Uterus (tissue), 2 donors: Measurements from ENCODE around the gene NR4A3.

ENCODE experiments used
- POLR2A ChIP-seq, 2 donors: fragments of 450-650 bp; IDR thresholded peaks; one replicate each; pipeline ENCODE4 v1.6.1; 2016; ENCODE audit warnings: antibody characterized with exemption in 2 of 2, mild to moderate bottlenecking in 1 of 2, moderate library complexity in 1 of 2
- TF ChIP-seq, protein P1 (sequence below), 4 experiments: fragments of 200-600 bp in 2 of 4; fragments of 450-650 bp in 2 of 4; sonication (generic) in 2 of 4; IDR thresholded peaks; one replicate each; pipeline ENCODE4 v1.5.1; 2016 to 2019; ENCODE audit warnings: antibody characterized with exemption in 4 of 4, mild to moderate bottlenecking in 2 of 4, moderate library complexity in 1 of 4

DNA sequence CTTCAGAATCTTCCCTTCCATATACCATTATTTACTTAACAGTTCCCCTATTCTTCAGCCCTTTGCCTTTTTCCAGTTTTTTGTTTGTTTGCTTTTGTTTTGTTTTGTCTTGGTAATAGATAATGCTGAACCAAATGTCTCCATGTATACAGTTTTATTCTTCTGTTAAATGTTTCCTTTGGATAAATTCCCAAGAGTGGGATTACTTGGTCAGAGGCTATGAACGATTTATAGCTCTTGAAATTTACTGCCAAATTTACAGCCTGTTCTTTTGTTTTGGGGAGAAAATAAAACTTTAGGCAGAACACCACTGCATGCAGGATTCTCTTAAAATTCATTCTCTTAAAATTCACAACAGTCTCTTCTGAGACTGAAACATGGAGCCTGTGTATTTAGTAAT is 38.6 kb downstream of the NR4A3 start:
- TF ChIP-seq, protein P1, sequence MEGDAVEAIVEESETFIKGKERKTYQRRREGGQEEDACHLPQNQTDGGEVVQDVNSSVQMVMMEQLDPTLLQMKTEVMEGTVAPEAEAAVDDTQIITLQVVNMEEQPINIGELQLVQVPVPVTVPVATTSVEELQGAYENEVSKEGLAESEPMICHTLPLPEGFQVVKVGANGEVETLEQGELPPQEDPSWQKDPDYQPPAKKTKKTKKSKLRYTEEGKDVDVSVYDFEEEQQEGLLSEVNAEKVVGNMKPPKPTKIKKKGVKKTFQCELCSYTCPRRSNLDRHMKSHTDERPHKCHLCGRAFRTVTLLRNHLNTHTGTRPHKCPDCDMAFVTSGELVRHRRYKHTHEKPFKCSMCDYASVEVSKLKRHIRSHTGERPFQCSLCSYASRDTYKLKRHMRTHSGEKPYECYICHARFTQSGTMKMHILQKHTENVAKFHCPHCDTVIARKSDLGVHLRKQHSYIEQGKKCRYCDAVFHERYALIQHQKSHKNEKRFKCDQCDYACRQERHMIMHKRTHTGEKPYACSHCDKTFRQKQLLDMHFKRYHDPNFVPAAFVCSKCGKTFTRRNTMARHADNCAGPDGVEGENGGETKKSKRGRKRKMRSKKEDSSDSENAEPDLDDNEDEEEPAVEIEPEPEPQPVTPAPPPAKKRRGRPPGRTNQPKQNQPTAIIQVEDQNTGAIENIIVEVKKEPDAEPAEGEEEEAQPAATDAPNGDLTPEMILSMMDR (IDR thresholded peaks at IDR 0.05), result no peak
- no peak for TF ChIP-seq POLR2A (IDR thresholded peaks at IDR 0.05)
